CD14-positive monocyte (primary cell): ENCODE results near the gene MARS1. TPM values are rescaled to one million over a fixed set of nuclear protein-coding genes. Genes with fewer than 3 reads are reported as not detected.
A peak's percentile ranks its signal among the peaks of the same experiment; 100 is the strongest.

Experiments
- DNase-seq, 3 donors: peaks; one replicate each; pipeline ENCODE4 v3.0.0-alpha.2; 2011 to 2022
- H2AFZ ChIP-seq: 2 replicates; pipeline ENCODE4 v1.6.0; 2012; ENCODE audit warnings: mild to moderate bottlenecking, low read depth, low read length, inconsistent platforms; ENCODE audit not compliant: insufficient read depth, poor library complexity, severe bottlenecking
- H3K27ac ChIP-seq, 2 donors: 1 replicate in 1 of 2; 2 replicates in 1 of 2; pipeline ENCODE4 v1.5.1; 2012 to 2013; ENCODE audit warnings: low read length in 2 of 2, control low read depth in 1 of 2, inconsistent platforms in 1 of 2, low read depth in 1 of 2, mild to moderate bottlenecking in 1 of 2
- H3K27me3 ChIP-seq, 2 donors: one replicate each; pipeline versions ENCODE4 v1.6.0 to v1.6.1; 2011 to 2013; ENCODE audit warnings: low read length in 2 of 2; ENCODE audit not compliant: control insufficient read depth in 2 of 2, insufficient read depth in 2 of 2
- H3K36me3 ChIP-seq, 2 donors: replicated peaks in 1 of 2; 1 replicate in 1 of 2; 2 replicates in 1 of 2; pipeline versions ENCODE4 v1.5.1 to v1.6.1; 2012 to 2013; ENCODE audit warnings: low read length in 2 of 2, control low read depth in 1 of 2, inconsistent platforms in 1 of 2, mild to moderate bottlenecking in 1 of 2; ENCODE audit not compliant: insufficient read depth in 2 of 2, control insufficient read depth in 1 of 2
- H3K4me1 ChIP-seq, 2 donors: 1 replicate in 1 of 2; 2 replicates in 1 of 2; pipeline versions ENCODE4 v1.5.1 to v1.6.1; 2012 to 2013; ENCODE audit warnings: low read length in 2 of 2, control low read depth in 1 of 2, inconsistent platforms in 1 of 2, mild to moderate bottlenecking in 1 of 2, moderate library complexity in 1 of 2; ENCODE audit not compliant: insufficient read depth in 2 of 2, control insufficient read depth in 1 of 2
- H3K4me2 ChIP-seq: replicated peaks from 2 replicates; pipeline ENCODE3; 2012; ENCODE audit warnings: low read length, moderate library complexity, mild to moderate bottlenecking; ENCODE audit not compliant: poor library complexity, severe bottlenecking; ENCODE audit errors: extremely low read depth
- H3K4me3 ChIP-seq, 3 experiments: fragments of 200-600 bp in 1 of 3; sonication (generic) in 1 of 3; replicated peaks in 1 of 3; 1 replicate in 2 of 3; 2 replicates in 1 of 3; pipeline ENCODE4 v1.5.1; 2011 to 2013; ENCODE audit warnings: low read length in 3 of 3, mild to moderate bottlenecking in 3 of 3, control low read depth in 2 of 3, low read depth in 2 of 3, inconsistent platforms in 1 of 3, moderate library complexity in 1 of 3
- H3K79me2 ChIP-seq: 2 replicates; pipeline ENCODE4 v1.6.0; 2012; ENCODE audit warnings: mild to moderate bottlenecking, control low read depth, inconsistent platforms, low read length, moderate library complexity; ENCODE audit not compliant: insufficient read depth
- H3K9ac ChIP-seq: 2 replicates; pipeline ENCODE4 v1.6.0; 2017; ENCODE audit warnings: low read length, mild to moderate bottlenecking; ENCODE audit not compliant: insufficient read depth, poor library complexity, severe bottlenecking
- H3K9me3 ChIP-seq, 2 donors: replicated peaks in 1 of 2; 1 replicate in 1 of 2; 2 replicates in 1 of 2; pipeline versions ENCODE4 v1.5.1 to v1.6.1; 2012 to 2013; ENCODE audit warnings: low read length in 2 of 2, control low read depth in 1 of 2; ENCODE audit not compliant: control insufficient read depth in 1 of 2, insufficient read depth in 1 of 2
- H4K20me1 ChIP-seq: 2 replicates; pipeline ENCODE4 v1.6.0; 2012; ENCODE audit warnings: mild to moderate bottlenecking, low read length, control low read depth, moderate library complexity; ENCODE audit not compliant: insufficient read depth
- H3K27ac Mint-ChIP-seq, 7 donors: one replicate each; pipeline ENCODE4 v1.8.0; 2020; ENCODE audit warnings: mild to moderate bottlenecking in 7 of 7, mixed read lengths in 7 of 7, moderate library complexity in 6 of 7, inconsistent platforms in 2 of 7
- H3K27me3 Mint-ChIP-seq, 3 donors: one replicate each; pipeline ENCODE4 v1.8.0; 2021 to 2022; ENCODE audit warnings: low read depth in 3 of 3, mild to moderate bottlenecking in 3 of 3, mixed read lengths in 3 of 3, moderate library complexity in 3 of 3, inconsistent platforms in 1 of 3
- H3K36me3 Mint-ChIP-seq, 2 donors: one replicate each; pipeline ENCODE4 v1.8.0; 2020; ENCODE audit warnings: mixed read lengths in 2 of 2, inconsistent platforms in 1 of 2, mild to moderate bottlenecking in 1 of 2
- H3K4me1 Mint-ChIP-seq: one replicate; pipeline ENCODE4 v1.8.0; 2020; ENCODE audit warnings: mild to moderate bottlenecking, mixed read lengths
- H3K4me3 Mint-ChIP-seq, 2 donors: one replicate each; pipeline ENCODE4 v1.8.0; 2020; ENCODE audit warnings: mild to moderate bottlenecking in 2 of 2, mixed read lengths in 2 of 2, moderate library complexity in 1 of 2
- H3K9me3 Mint-ChIP-seq, 7 donors: one replicate each; pipeline ENCODE4 v1.8.0; 2020 to 2022; ENCODE audit warnings: mixed read lengths in 7 of 7, mild to moderate bottlenecking in 6 of 7, moderate library complexity in 6 of 7, inconsistent platforms in 2 of 7
- WGBS: methylation state at CpG from one replicate; pipeline ENCODE4 v1.1.5; 2013; ENCODE audit warnings: missing lambda C conversion rate; ENCODE audit not compliant: insufficient coverage; 5-methylcytosine and 5-hydroxymethylcytosine counted together
- intact Hi-C, 2 donors: fragments of 100-400 bp; cut with micrococcal nuclease; formaldehyde crosslinking; loops; one replicate each; pipeline versions ENCODE4 v1.15.0 to v1.15.1; 2023
- polyA plus RNA-seq, 3 donors: library from polyadenylated mRNA; depleted of rRNA in 1 of 3; unstranded in 2 of 3; stranded (reverse) in 1 of 3; fragments of 300-500 nt in 2 of 3; fragments of >200 nt in 1 of 3; fragmentation: Illumina TruSeq in 2 of 3; gene quantifications; 1 replicate in 2 of 3; 2 replicates in 1 of 3; pipeline ENCODE4 v1.2.3, GENCODE V29; 2012 to 2021
- TF ChIP-seq, protein P1 (sequence below): fragments of 200-600 bp; IDR thresholded peaks from one replicate; pipeline ENCODE4 v1.8.0; 2022; ENCODE audit warnings: antibody characterized with exemption, mild to moderate bottlenecking

The MARS1 gene
- polyA plus RNA-seq, 3 donors, result 63.5 to 164 (median 79.8) TPM

DNA sequence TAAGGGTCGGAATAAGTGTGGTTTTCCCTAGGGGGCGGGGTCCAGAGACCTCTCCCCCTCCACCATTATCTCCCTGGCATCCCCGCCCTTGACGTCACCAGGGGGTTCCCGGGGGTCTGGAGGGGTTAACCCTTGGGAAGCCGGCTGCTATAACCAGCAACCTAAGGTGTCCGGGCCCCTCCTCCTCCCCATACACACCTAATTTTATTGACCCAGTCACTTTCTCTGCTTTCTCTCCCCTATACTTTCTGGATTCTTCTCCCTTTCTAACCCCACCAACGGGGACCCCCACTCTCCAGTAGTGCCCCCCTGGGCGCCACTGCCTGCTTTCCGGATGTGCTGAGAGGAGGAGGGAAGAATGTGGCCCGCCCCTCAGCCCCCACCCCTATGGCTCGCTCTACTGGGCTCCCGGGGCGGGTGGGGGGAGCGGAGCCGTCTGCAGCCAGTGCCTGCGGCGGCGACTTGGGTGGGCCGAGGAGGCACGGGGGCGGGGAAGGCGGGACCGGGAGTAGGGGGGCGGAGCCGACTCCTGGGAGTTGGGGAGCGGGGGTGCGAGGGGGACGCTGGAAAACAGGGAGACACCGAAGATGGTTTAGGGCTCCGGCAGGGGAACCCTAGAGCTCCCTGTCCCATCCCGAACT lies 26.5 kb upstream of the MARS1 start:
- Histone ChIP-seq H2AFZ (peak overlapping the region; percentile 61), H3K9ac (peak overlapping the region; percentile 25), H3K9me3 (peaks cover 0 to 4% of the 10 kb centered on the region in 2 donors), H3K36me3 (no peaks in the 10 kb centered on the region), H3K4me1 (peaks cover 42 to 59% of the 10 kb centered on the region in 2 donors), H3K27me3 (peaks cover 15 to 26% of the 10 kb centered on the region in 2 donors), H3K27ac (no peak overlapping the region), H4K20me1 (peaks cover 10% of the 10 kb centered on the region), H3K79me2 (no peaks in the 10 kb centered on the region), H3K4me3 (peak overlapping the region; percentile 18 to 75 (median 44)), H3K4me2 (peak overlapping the region; percentile 89)
- intact Hi-C loops, result loop anchor here in 1 of 2 donors (5.0 kb wide), 1 partner anchor 529 kb away; the partner anchor contains the start of gene SDR9C7
- Mint-ChIP-seq H3K36me3 (peaks cover 2 to 3% of the 10 kb centered on the region in 2 donors), H3K4me3 (peak overlapping the region; percentile 78 to 97), H3K27ac (peak overlapping the region in 3 of 7 donors; percentile 46 to 64 (median 54)), H3K27me3 (peaks cover 44 to 57% (median 47%) of the 10 kb centered on the region in 3 donors), H3K4me1 (peaks cover 58% of the 10 kb centered on the region), H3K9me3 (peaks cover 0 to 6% (median 1%) of the 10 kb centered on the region in 7 donors)
- under 1% methylated on average over 14 of the region's 32 CpGs for WGBS
- DNase-seq, result no peak
- TF ChIP-seq, protein P1, sequence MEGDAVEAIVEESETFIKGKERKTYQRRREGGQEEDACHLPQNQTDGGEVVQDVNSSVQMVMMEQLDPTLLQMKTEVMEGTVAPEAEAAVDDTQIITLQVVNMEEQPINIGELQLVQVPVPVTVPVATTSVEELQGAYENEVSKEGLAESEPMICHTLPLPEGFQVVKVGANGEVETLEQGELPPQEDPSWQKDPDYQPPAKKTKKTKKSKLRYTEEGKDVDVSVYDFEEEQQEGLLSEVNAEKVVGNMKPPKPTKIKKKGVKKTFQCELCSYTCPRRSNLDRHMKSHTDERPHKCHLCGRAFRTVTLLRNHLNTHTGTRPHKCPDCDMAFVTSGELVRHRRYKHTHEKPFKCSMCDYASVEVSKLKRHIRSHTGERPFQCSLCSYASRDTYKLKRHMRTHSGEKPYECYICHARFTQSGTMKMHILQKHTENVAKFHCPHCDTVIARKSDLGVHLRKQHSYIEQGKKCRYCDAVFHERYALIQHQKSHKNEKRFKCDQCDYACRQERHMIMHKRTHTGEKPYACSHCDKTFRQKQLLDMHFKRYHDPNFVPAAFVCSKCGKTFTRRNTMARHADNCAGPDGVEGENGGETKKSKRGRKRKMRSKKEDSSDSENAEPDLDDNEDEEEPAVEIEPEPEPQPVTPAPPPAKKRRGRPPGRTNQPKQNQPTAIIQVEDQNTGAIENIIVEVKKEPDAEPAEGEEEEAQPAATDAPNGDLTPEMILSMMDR, result no peak

GRCh38 chr12:57461917-57462250 lies 26.0 kb upstream of the MARS1 start:
- Histone ChIP-seq H3K4me2 (peak overlapping the region; percentile 89), H3K9ac (peak overlapping the region; percentile 25), H3K79me2 (no peaks in the 10 kb centered on the region), H3K36me3 (no peaks in the 10 kb centered on the region), H2AFZ (peak overlapping the region; percentile 61), H3K9me3 (peaks cover 0 to 4% of the 10 kb centered on the region in 2 donors), H3K27ac (no peak overlapping the region), H3K4me1 (peaks cover 42 to 59% of the 10 kb centered on the region in 2 donors), H3K4me3 (peak overlapping the region; percentile 18 to 75 (median 44)), H4K20me1 (peaks cover 11% of the 10 kb centered on the region), H3K27me3 (peaks cover 15 to 26% of the 10 kb centered on the region in 2 donors)
- intact Hi-C loops, result loop anchor here in 1 of 2 donors (5.0 kb wide), 1 partner anchor 530 kb away; the partner anchor contains the start of gene SDR9C7
- H3K27me3 Mint-ChIP-seq, result peaks cover 44 to 57% (median 48%) of the 10 kb centered on the region in 3 donors
- peaks cover 58% of the 10 kb centered on the region for H3K4me1 Mint-ChIP-seq
- 0% methylated on average over 2 of the region's 9 CpGs for WGBS
- DNase-seq, result peak in 1 of 3 donors; percentile 43
- TF ChIP-seq, protein P1, result no peak
- peak overlapping the region; percentile 78 to 97 for H3K4me3 Mint-ChIP-seq
- peak overlapping the region in 3 of 7 donors; percentile 46 to 72 (median 64) for H3K27ac Mint-ChIP-seq
- peaks cover 3 to 5% of the 10 kb centered on the region in 2 donors for H3K36me3 Mint-ChIP-seq
- H3K9me3 Mint-ChIP-seq, result peaks cover 0 to 8% (median 1%) of the 10 kb centered on the region in 7 donors
